ENCODE results near the gene ZNF862. TPM values are rescaled to one million over a fixed set of nuclear protein-coding genes. Genes with fewer than 3 reads are reported as not detected.

The ZNF862 gene
- total and polyA plus RNA-seq, 2 of the 8 experiments (the other 6 are each of a cell fraction or from before 2014, with no cell fraction given): 1.8 to 3.9 TPM

DNA sequence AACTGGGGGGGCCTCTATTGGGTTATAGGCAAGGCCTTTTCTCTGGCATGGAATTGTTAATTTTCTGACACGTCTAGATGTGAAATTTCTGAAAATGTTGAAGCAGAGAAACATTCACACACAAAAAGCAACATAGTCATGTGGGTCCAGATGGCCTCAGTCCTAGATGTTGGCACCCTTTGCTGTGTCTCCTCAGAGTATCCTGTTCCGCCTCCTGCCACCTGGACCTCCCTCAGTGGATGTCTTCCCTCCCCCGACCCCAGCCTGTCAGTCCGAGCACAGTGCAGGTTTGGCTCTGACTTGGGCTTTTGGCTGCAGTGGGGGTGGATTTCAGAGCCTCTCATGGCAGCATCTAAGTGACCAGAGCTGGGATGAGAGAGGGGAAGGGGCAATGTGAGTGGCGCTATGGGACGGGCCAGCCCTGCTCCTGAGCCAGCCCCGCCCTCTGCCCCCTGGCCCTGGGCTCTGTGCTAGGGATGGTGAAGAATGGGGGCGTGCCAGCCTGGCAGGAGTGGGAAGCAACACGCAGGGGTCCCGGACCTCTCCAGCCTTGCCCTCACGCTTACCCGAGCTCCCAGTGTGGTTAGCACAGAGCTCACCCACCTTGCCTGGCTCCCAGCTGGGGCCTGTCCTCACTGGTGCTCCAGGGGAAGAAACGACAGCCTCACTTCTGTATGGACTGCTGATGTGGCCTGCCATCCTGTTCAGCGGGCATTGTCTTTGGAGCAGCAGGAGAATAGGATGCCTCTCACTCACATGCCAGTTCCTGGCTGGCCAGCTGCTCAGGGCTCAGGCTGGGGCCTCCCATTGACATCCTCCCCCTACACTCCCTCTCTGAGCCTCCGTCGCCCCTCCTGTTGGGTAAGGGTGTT, 41.8 kb downstream of the ZNF862 start:
- no peak for FAIRE-seq
- no peak overlapping the region for H2BK15ac ChIP-seq (ENCODE audit: low read length)
- ChIA-PET POLR2A (ENCODE audit: partially characterized antibody) (interaction anchor here (1.4 kb wide), 1 partner anchor 42 kb away, joined by 3 read pairs; the partner anchor contains the start of gene ZNF862), CTCF (ENCODE audit: partially characterized antibody) (interaction anchor here (0.7 to 7.0 kb wide), 7 partner anchors 10 to 99 kb away, joined by 3 to 68 read pairs (median 5); no protein-coding TSS in a partner anchor)
- WGBS, 2 experiments (ENCODE audit: extremely low coverage in 1 of 2, insufficient coverage in 1 of 2, insufficient read length in 1 of 2, insufficient replicate concordance in 2 of 2, low coverage in 1 of 2, low lambda C conversion rate in 2 of 2, missing lambda C conversion rate in 1 of 2): 93% methylated on average over 14 of the region's 16 CpGs; no CpG with 5 or more reads in 1 of the 2 experiments
- H4K5ac ChIP-seq (ENCODE audit: insufficient read length, low read depth, low read length): no peak overlapping the region
- no peak overlapping the region for H2BK12ac ChIP-seq (ENCODE audit: low read depth, low read length)
- no peaks in the 10 kb centered on the region for H3K79me1 ChIP-seq (ENCODE audit: low read depth, low read length)
- H3K9me3 ChIP-seq (ENCODE audit: insufficient read depth in 2 of 2, low read depth in 1 of 2, low read length in 1 of 2): no peaks in the 10 kb centered on the region
- peaks cover 0 to 6% (median 3%) of the 10 kb centered on the region in 4 experiments; a peak in 4 of 7 replicates for H3K27me3 ChIP-seq (replicated peaks in 1 of 4; ENCODE audit: control insufficient read depth in 3 of 4, extremely low read depth in 1 of 4, insufficient read depth in 3 of 4, low read length in 3 of 4)
- H3K14ac ChIP-seq (ENCODE audit: insufficient read length): no peak overlapping the region
- H4K20me1 ChIP-seq (replicated peaks in 1 of 2; ENCODE audit: control insufficient read depth in 1 of 2, insufficient read depth in 2 of 2, low read length in 2 of 2): no peaks in the 10 kb centered on the region
- no peak overlapping the region for H2BK120ac ChIP-seq (replicated peaks; ENCODE audit: low read depth, low read length)
- H3K18ac ChIP-seq (ENCODE audit: extremely low read depth, low read length): no peak overlapping the region
- H3K23ac ChIP-seq (ENCODE audit: insufficient read length): no peak overlapping the region
- H2AK5ac ChIP-seq (ENCODE audit: low read depth, low read length): no peak overlapping the region
- no peak for DNase-seq (ENCODE audit: low read depth in 1 of 2, low spot score in 2 of 2)
- no peak overlapping the region for H3K56ac ChIP-seq (replicated peaks; ENCODE audit: insufficient read length, low read depth, low read length)
- no peak overlapping the region for H2AFZ ChIP-seq (ENCODE audit: low read length)
- H3K36me3 ChIP-seq (ENCODE audit: control insufficient read depth in 2 of 4, insufficient read depth in 4 of 4, low read length in 3 of 4): no peaks in the 10 kb centered on the region
- no peak overlapping the region for H3K9ac ChIP-seq (replicated peaks in 1 of 4; ENCODE audit: extremely low read depth in 1 of 4, low read depth in 3 of 4, low read length in 3 of 4)
- H3K4me1 ChIP-seq (replicated peaks in 1 of 4; ENCODE audit: control insufficient read depth in 3 of 4, insufficient read depth in 4 of 4, low read length in 3 of 4): peaks cover 0 to 3% (median 1%) of the 10 kb centered on the region in 4 experiments; a peak in 5 of 7 replicates
- H3K23me2 ChIP-seq (ENCODE audit: low read depth, low read length): no peaks in the 10 kb centered on the region
- no peak overlapping the region for H3K27ac ChIP-seq (ENCODE audit: low read depth, low read length)
- H4K8ac ChIP-seq (ENCODE audit: extremely low read depth, insufficient read depth, low read length): no peak overlapping the region
- no peak overlapping the region for H2BK5ac ChIP-seq (ENCODE audit: low read depth, low read length)
- H3K4ac ChIP-seq (replicated peaks; ENCODE audit: insufficient read length, low read depth, low read length): no peak overlapping the region
- H3K4me3 ChIP-seq (ENCODE audit: extremely low read depth in 1 of 4, insufficient read depth in 2 of 4, low read depth in 3 of 4, low read length in 4 of 4): no peak overlapping the region
- no peak overlapping the region for H2BK20ac ChIP-seq (ENCODE audit: low read length)
- no peak overlapping the region for H3K4me2 ChIP-seq (ENCODE audit: insufficient read depth in 1 of 2, low read depth in 2 of 2, low read length in 2 of 2)
- H4K91ac ChIP-seq (replicated peaks; ENCODE audit: insufficient read length, low read length): no peak overlapping the region
- no peaks in the 10 kb centered on the region for H3K79me2 ChIP-seq (ENCODE audit: control insufficient read depth in 1 of 2, insufficient read depth in 2 of 2, low read length in 2 of 2)
- TF ChIP-seq YY1 (IDR thresholded peaks at IDR 0.05; ENCODE audit: low read depth, low read length) (no peak), TAF1 (IDR thresholded peaks at IDR 0.05; ENCODE audit: low read depth, low read length) (no peak), RAD21 (IDR thresholded peaks at IDR 0.05 in 1 of 2, conservative IDR thresholded peaks at IDR 0.05 in 1 of 2; ENCODE audit: low read depth in 2 of 2, low read length in 2 of 2) (no peak), POLR2AphosphoS5 (IDR thresholded peaks at IDR 0.05; ENCODE audit: low read depth, low read length) (no peak), HDAC6 (IDR thresholded peaks at IDR 0.05; ENCODE audit: low read depth, low read length) (no peak), CHD1 (IDR thresholded peaks at IDR 0.05; ENCODE audit: low read depth, low read length) (no peak), SP2 (IDR thresholded peaks at IDR 0.05; ENCODE audit: low read length) (no peak), KDM1A (IDR thresholded peaks at IDR 0.05; ENCODE audit: borderline replicate concordance, low read length) (no peak), CHD2 (IDR thresholded peaks at IDR 0.05; ENCODE audit: low read length) (no peak), POLR2A (IDR thresholded peaks at IDR 0.05; ENCODE audit: control extremely low read depth in 1 of 2, low read depth in 2 of 2, low read length in 2 of 2) (no peak), SRF (IDR thresholded peaks at IDR 0.05; ENCODE audit: low read depth, low read length) (no peak), CEBPB (IDR thresholded peaks at IDR 0.05; ENCODE audit: low read depth, low read length) (no peak)
- TF ChIP-seq, protein P1, sequence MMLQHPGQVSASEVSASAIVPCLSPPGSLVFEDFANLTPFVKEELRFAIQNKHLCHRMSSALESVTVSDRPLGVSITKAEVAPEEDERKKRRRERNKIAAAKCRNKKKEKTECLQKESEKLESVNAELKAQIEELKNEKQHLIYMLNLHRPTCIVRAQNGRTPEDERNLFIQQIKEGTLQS (IDR thresholded peaks at IDR 0.05; ENCODE audit: insufficient read depth, low read depth, low read length): no peak
